Measurements from ENCODE around the gene TEX52. TPM values are rescaled to one million over a fixed set of nuclear protein-coding genes. Genes with fewer than 3 reads are reported as not detected.

Gene TEX52
- total and polyA plus RNA-seq, 2 donors (not counting 3 experiments of a cell fraction or from before 2014, with no cell fraction given): not detected

GRCh38 chr12:2893007-2893406 lies 36.2 kb upstream of the TEX52 start:
- H4K20me1 ChIP-seq (replicated peaks; ENCODE audit: control insufficient read depth, extremely low read depth, insufficient read depth, low read length): no peaks in the 10 kb centered on the region
- no peak overlapping the region for H3K4me3 ChIP-seq (replicated peaks in 1 of 3; ENCODE audit: insufficient read depth in 1 of 3, low read depth in 1 of 3, low read length in 3 of 3)
- H3K27ac ChIP-seq (ENCODE audit: insufficient read depth, low read depth, low read length): no peak overlapping the region
- H3K9me1 ChIP-seq (replicated peaks; ENCODE audit: control insufficient read depth, extremely low read depth, insufficient read depth, low read length): no peaks in the 10 kb centered on the region
- FAIRE-seq (peak; percentile 57), DNase-seq (ENCODE audit: low read depth, low spot score) (no peak)
- H3K4me2 ChIP-seq (ENCODE audit: insufficient read depth, low read length): no peak overlapping the region
- no peak overlapping the region for H2AFZ ChIP-seq (ENCODE audit: low read depth, low read length)
- dilution Hi-C loops (cut with MboI; ENCODE audit: extremely low pct_ligation_motif_present, low sequenced_read_pairs): no loop called here
- H3K36me3 ChIP-seq (ENCODE audit: control insufficient read depth in 2 of 2, extremely low read depth in 1 of 2, insufficient read depth in 2 of 2, low read length in 2 of 2): peaks cover 2% of the 10 kb centered on the region in 2 experiments
- H3K79me2 ChIP-seq (ENCODE audit: control insufficient read depth, insufficient read depth, low read length): peaks cover 33% of the 10 kb centered on the region
- TF ChIP-seq MAX (IDR thresholded peaks at IDR 0.05; ENCODE audit: insufficient read depth, insufficient read length): no peak
- TF ChIP-seq JUN (IDR thresholded peaks at IDR 0.05; ENCODE audit: borderline replicate concordance, insufficient read depth, insufficient read length, low read depth): no peak
- no peak for TF ChIP-seq MYC (IDR thresholded peaks at IDR 0.05; ENCODE audit: low read depth, low read length)
- TF ChIP-seq EZH2 (IDR thresholded peaks at IDR 0.05; ENCODE audit: borderline replicate concordance, low read depth, low read length, severe bottlenecking): no peak
- no peak for TF ChIP-seq POLR2A (IDR thresholded peaks at IDR 0.05; ENCODE audit: low read depth, low read length)
- TF ChIP-seq POLR2AphosphoS5 (IDR thresholded peaks at IDR 0.05; ENCODE audit: insufficient read depth, low read depth, low read length): no peak
- no peak for TF ChIP-seq GATA2 (IDR thresholded peaks at IDR 0.05; ENCODE audit: insufficient read depth, insufficient read length, low read depth, low read length)
- no peak for TF ChIP-seq CTCF (IDR thresholded peaks at IDR 0.05; ENCODE audit: extremely low read depth in 1 of 2, insufficient read depth in 1 of 2, low read depth in 1 of 2, low read length in 2 of 2)
- TF ChIP-seq FOS (IDR thresholded peaks at IDR 0.05; ENCODE audit: borderline replicate concordance, insufficient read depth, low read length): no peak
- no TSS peak for BruUV-seq (replicated peaks)
- ChIA-PET POLR2A (interaction anchor here (0.7 kb wide), 1 partner anchor 63 kb away, joined by 5 read pairs; no protein-coding TSS in a partner anchor), CTCF (interaction anchor here (1.6 to 3.6 kb wide), 2 partner anchors 39 to 149 kb away, joined by 8 to 18 read pairs; no protein-coding TSS in a partner anchor)
- no peaks in the 10 kb centered on the region for H3K27me3 ChIP-seq (ENCODE audit: control insufficient read depth in 2 of 2, insufficient read depth in 2 of 2, low read length in 2 of 2)
- no peaks in the 10 kb centered on the region for H3K9me3 ChIP-seq (replicated peaks; ENCODE audit: control insufficient read depth, insufficient read depth, low read length)
- peaks cover 11% of the 10 kb centered on the region for H3K4me1 ChIP-seq (ENCODE audit: control insufficient read depth, extremely low read depth, insufficient read depth, low read length)
- intact Hi-C loops (cut with micrococcal nuclease): no loop called here
- H3K9ac ChIP-seq (replicated peaks; ENCODE audit: extremely low read depth, insufficient read depth, low read length): no peak overlapping the region

Data from endothelial cell of umbilical vein (primary cell).